Measurements from ENCODE around the gene CD58.
"Not testable (repeated sequence)": the region's sequence is repeated elsewhere in the genome, so short reads cannot be mapped to it uniquely, and the experiment has no call there.

Gene CD58

GRCh38 chr1:116570358-116571214 lies at the start of gene CD58:
TSS of gene CD58 (minus strand) at chr1:116571026. CDS start at chr1:116570972, 54 bp downstream.
- DNase-seq (ENCODE audit: low read depth in 2 of 3, low spot score in 1 of 3), result peak; percentile 71 to 89 (median 77)

- DNase-seq (ENCODE audit: low read depth in 2 of 3, low spot score in 1 of 3), result not testable (repeated sequence)
These were observed 49.6 kb upstream of the CD58 start for GRCh38 chr1:116620392-116620791.

GRCh38 chr1:116619106-116619505 lies 48.3 kb upstream of the CD58 start:
- DNase-seq (ENCODE audit: low read depth in 2 of 3, low spot score in 1 of 3), result not testable (repeated sequence)

- DNase-seq (ENCODE audit: low read depth in 2 of 3, low spot score in 1 of 3), result not testable (repeated sequence)
These were observed 47.0 kb upstream of the CD58 start for GRCh38 chr1:116617808-116618207.

DNA sequence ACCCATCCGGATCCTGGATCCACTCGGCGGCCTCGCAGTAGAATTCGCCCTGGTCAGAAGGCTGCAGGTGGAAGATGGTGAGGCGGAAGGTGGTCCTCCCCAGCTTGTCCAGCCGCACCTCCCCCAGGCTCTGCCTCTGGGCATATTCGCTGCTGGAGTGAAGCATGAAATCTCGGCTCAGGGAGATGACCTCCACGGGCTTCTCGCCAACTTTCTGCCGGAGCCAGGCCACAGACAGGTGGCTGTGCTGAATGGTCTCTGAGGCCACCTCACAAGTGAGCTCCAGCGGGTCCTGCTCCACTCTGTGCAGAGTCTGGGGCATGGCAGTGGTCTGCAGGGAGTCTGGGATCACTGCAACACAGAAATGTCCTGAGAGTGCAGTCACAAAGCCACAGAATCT lies 43.0 kb upstream of the CD58 start:
- not testable (repeated sequence) for DNase-seq (ENCODE audit: low read depth in 2 of 3, low spot score in 1 of 3)

DNA sequence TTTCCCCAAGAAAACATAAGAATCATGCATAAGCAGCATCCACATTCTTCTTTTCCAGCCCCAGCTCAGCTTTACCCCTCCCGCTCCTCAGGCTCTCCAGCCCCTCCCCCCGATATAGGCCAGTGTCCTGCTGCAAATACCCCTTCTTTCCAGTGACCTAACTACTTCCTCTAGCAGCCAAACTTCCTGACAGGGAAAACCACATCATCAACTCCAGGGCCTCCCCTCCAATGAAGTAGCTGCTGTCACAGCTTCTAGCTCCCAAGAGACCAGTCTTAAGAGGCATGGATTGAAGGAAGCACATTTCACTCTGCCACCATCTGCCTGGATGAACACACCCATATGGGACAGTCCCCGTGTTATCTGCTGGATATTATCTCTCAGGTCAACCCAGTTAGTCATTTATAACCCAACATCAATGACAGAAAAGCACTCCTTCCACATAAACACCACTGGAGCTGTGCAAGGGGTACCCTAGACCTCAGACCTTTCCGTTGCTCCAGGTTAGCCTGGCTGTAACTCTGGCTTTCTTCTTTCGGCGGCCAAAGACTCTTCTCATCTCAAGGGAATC lies 39.1 kb upstream of the CD58 start:
- DNase-seq (ENCODE audit: low read depth in 2 of 3, low spot score in 1 of 3), result not testable (repeated sequence)

- not testable (repeated sequence) for DNase-seq (ENCODE audit: low read depth in 2 of 3, low spot score in 1 of 3)
These were observed 38.0 kb upstream of the CD58 start for GRCh38 chr1:116608841-116609240.

DNA sequence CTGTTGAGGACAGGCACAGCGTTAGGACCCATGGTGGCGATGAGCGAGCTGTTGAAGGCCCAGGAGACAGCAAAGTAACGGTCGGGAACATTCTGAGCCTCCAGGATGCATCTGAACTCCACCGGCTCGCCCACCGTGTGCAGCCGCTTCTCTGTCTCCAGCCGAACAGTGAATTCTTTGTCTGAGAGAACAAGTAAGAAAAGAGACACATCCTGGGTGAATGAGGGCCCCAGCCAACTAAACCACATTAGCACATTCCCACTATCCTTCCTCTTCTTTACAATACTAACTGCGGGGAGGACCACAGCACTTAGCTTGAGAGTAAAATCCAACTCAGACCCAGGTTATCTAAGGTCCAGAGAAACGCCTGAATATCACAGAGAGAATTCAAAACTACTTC lies 37.3 kb upstream of the CD58 start:
- not testable (repeated sequence) for DNase-seq (ENCODE audit: low read depth in 2 of 3, low spot score in 1 of 3)

DNA sequence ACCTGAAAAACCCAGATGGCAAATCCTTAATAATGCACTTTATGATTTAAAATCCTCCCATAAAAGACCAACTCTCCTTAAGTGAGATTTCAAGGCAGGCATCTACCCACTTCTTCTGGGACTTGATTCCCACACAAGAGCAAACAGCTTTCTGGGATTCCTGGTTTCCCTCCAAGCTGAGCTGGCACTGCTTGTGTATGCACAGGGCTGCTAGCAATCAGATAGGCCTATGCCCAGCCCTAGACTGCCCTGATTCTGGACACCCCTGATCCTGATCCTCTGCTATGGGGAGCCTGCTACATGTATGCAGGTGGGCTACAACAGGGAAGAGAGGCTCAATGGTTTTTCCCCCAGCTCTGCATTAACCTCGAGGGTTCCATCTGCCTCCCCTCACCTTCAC lies 36.6 kb upstream of the CD58 start:
- DNase-seq (ENCODE audit: low read depth in 2 of 3, low spot score in 1 of 3), result not testable (repeated sequence)

GRCh38 chr1:116606067-116606466 lies 35.2 kb upstream of the CD58 start:
- DNase-seq (ENCODE audit: low read depth in 2 of 3, low spot score in 1 of 3), result not testable (repeated sequence)

GRCh38 chr1:116605315-116605714 lies 34.5 kb upstream of the CD58 start:
- DNase-seq (ENCODE audit: low read depth in 2 of 3, low spot score in 1 of 3), result no peak

GRCh38 chr1:116604408-116604807 lies 33.6 kb upstream of the CD58 start:
- not testable (repeated sequence) for DNase-seq (ENCODE audit: low read depth in 2 of 3, low spot score in 1 of 3)

DNA sequence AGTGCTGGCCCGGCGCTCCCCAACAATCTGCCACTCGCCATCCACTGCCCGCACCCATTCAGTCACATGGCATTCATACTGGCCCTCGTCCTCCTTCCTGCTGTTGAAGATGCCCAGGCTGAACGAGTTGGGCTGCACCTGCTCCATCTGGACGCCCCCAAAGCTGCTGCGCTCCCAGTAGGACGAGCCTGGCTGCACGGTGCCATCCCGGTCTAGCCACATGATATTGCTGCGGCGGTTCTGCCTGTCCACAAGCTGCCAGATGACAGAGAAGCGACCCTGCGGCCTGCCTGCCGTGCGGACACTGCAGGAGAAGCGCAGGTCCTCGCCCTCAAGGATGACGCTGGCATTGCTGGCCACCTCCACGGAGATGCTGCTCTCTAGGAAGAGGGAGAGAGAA lies 32.8 kb upstream of the CD58 start:
- not testable (repeated sequence) for DNase-seq (ENCODE audit: low read depth in 2 of 3, low spot score in 1 of 3)

GRCh38 chr1:116599369-116599768 lies 28.5 kb upstream of the CD58 start:
- DNase-seq (ENCODE audit: low read depth in 2 of 3, low spot score in 1 of 3), result not testable (repeated sequence)

GRCh38 chr1:116598420-116599036 lies 27.7 kb upstream of the CD58 start:
- not testable (repeated sequence) for DNase-seq (ENCODE audit: low read depth in 2 of 3, low spot score in 1 of 3)

GRCh38 chr1:116597388-116597787 lies 26.6 kb upstream of the CD58 start:
- not testable (repeated sequence) for DNase-seq (ENCODE audit: low read depth in 2 of 3, low spot score in 1 of 3)

DNA sequence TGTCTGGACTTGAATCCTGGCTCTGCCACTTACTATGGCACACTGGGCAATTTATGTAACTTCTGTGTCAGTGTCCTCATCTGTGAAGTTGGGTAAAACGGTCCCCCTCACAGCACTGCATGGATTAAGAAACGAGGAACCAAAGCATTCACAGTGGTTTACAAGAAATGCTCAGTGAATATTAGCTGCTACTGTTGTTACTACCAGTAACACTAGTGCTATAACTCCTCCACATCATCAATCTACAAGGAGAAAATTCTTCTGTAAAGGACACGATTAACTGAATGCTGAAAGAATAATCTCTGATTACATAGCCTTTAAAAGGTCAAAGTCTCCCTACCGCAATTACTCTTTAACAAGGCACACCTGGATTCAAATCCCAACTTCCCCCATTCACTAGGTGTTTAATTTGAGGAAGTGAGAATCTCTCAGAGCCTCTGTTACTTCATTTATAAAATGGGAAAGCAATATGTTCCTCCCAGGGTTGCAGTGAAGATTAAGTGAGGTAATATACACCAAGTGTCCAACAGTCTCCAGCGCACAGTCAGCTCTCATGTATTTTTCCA lies 26.0 kb upstream of the CD58 start:
- not testable (repeated sequence) for DNase-seq (ENCODE audit: low read depth in 2 of 3, low spot score in 1 of 3)

GRCh38 chr1:116595946-116596741 lies 25.3 kb upstream of the CD58 start:
- DNase-seq (ENCODE audit: low read depth in 2 of 3, low spot score in 1 of 3), result peak in 2 of 3 donors; percentile 36 to 38

- DNase-seq (ENCODE audit: low read depth in 2 of 3, low spot score in 1 of 3), result not testable (repeated sequence)
These were observed 24.4 kb upstream of the CD58 start for GRCh38 chr1:116595065-116595840.

GRCh38 chr1:116593977-116594376 lies 23.2 kb upstream of the CD58 start:
- not testable (repeated sequence) for DNase-seq (ENCODE audit: low read depth in 2 of 3, low spot score in 1 of 3)

All from stimulated activated CD4-positive, alpha-beta T cell treated with anti-CD3 and anti-CD28 coated beads, Interleukin-12 subunit alpha, Interleukin-12 subunit beta, amount 100 ng/mL, for 48 hours (primary cell).